Coronary artery (tissue), 2 donors: ENCODE measurements around the gene HSPG2.

ENCODE experiments used
- DNase-seq: peaks from one replicate; pipeline ENCODE4 v3.0.0-alpha.2; 2017; ENCODE audit warnings: low spot score
- H3K27ac ChIP-seq, 2 donors: fragments of 200-600 bp; sonication (generic); one replicate each; pipeline ENCODE4 v1.5.1; 2016 to 2019
- H3K4me3 ChIP-seq: fragments of 200-600 bp; sonication (generic); 2 replicates; pipeline ENCODE4 v1.5.1; 2016; ENCODE audit warnings: mild to moderate bottlenecking, moderate library complexity
- TF ChIP-seq, protein P1 (sequence below): fragments of 200-600 bp; sonication (generic); IDR thresholded peaks from one replicate; pipeline ENCODE4 v1.5.1; 2019; ENCODE audit warnings: antibody characterized with exemption

Gene HSPG2

DNA sequence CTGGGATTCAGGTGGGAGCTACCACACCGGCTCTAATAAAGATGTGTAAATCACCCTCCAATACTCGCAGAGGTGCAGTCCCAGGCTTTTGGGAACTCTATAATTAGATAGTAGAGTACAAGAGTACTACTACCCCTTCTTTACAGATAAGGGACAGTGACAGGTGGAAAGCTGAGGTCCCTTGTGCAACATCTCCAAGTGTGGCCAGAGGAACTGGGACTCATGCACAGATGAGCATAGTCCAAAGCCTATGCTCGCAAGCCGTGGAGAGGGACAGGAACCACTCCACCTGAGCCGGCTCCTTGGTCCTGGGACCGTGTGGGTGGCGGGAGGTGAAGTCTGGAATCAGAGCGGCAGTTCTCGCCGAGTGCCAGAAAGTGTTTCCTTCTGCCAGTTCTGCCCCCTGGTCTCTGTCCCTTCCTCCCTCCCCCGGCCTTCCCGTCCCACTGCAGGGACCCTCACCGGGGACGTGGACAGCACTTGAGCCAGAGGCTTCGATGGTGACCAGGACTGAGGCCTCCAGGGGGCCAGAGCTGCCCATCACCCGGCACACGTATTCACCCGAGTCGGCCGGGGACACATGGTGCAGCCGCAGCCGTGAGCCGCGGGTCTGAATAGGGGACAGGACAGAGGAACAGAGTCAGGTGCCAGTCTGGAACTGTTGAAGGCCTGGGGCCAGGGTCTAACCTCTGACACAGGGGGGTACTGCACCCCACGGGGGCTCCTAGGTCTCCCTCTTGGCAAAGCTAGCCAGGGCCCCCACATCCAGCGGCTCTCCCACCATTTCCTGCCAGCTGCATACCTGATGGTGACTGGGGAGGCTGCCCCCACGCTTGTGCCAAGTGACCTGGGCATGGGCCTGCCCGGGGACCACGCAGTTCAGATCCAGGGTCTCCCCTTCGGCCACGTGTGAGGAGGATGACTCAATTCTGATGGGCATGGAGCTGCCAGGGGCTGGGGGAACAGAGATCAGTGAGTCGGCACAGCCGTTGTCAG is 91.2 kb downstream of the HSPG2 start:
- Histone ChIP-seq H3K4me3 (no peak overlapping the region), H3K27ac (no peak overlapping the region)
- TF ChIP-seq, protein P1, sequence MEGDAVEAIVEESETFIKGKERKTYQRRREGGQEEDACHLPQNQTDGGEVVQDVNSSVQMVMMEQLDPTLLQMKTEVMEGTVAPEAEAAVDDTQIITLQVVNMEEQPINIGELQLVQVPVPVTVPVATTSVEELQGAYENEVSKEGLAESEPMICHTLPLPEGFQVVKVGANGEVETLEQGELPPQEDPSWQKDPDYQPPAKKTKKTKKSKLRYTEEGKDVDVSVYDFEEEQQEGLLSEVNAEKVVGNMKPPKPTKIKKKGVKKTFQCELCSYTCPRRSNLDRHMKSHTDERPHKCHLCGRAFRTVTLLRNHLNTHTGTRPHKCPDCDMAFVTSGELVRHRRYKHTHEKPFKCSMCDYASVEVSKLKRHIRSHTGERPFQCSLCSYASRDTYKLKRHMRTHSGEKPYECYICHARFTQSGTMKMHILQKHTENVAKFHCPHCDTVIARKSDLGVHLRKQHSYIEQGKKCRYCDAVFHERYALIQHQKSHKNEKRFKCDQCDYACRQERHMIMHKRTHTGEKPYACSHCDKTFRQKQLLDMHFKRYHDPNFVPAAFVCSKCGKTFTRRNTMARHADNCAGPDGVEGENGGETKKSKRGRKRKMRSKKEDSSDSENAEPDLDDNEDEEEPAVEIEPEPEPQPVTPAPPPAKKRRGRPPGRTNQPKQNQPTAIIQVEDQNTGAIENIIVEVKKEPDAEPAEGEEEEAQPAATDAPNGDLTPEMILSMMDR: no peak
- no peak for DNase-seq

DNA sequence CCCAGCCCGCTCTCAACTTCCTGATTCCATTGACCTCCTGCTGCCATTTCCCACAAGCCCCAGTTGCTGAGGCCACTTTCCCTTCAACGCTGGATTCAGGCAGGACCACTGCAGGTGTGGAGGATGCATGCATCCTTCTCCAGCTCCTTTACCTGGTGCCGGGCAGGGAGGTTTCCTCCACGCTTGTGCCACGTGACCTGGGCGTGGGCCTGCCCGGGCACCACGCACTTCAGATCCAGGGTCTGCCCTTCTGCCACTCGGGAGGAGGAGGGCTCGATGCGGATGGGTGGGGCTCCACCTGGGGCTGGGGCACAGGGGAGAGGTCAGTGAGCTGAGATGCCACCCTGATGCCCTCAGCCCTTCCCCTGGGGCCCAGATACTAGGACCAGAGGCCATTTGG is 93.1 kb downstream of the HSPG2 start:
- TF ChIP-seq, protein P1: no peak
- H3K27ac ChIP-seq: no peak overlapping the region
- H3K4me3 ChIP-seq: no peak overlapping the region
- DNase-seq: no peak

DNA sequence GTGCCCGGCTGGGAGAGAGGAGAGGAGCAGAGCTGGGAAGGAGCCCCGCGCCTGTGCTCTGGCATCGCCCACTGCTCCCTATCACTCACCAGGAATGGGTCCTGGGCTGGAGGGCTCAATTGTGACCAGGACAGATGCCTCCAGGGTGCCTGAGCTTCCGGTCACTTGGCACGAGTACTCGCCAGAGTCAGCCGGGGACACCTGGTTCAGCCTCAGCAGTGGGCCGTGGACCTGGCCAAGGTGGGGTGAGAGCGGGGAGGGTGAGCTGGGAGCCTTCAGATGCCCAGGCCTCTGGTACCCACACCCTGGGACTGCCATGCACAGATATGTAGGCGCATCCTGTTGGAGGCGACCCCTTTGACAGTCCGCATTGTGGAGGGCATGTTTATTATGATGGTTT is 93.9 kb downstream of the HSPG2 start:
- TF ChIP-seq, protein P1: no peak
- H3K27ac ChIP-seq: no peak overlapping the region
- no peak for DNase-seq
- H3K4me3 ChIP-seq: no peak overlapping the region

DNA sequence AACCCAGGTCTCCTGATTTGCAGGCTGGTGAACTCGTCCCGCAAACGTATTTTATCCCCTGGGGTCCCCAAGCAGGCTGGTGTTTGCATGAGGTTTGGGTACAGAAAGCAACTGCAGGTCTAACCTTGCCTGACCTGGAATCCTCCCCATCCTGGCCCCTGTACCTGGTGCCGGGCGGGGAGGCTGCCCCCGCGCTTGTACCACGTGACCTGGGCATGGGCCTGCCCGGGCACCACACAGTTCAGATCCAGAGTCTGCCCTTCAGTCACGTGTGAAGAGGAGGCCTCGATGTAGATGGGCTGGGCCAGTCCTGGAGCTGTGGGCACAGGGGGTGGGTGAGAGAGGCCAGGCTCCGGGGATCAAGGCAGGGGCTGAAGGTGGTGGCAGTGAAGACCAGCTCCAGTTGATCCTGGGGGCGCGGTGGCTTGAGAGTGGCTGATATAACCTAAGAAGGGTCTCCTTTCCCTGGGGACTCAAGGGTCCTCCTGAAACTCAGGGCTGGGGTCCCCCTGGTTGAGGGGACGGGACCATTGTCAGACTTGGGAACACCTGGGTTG is 94.4 kb downstream of the HSPG2 start:
- H3K4me3 ChIP-seq: no peak overlapping the region
- TF ChIP-seq, protein P1: no peak
- no peak overlapping the region for H3K27ac ChIP-seq
- DNase-seq: no peak

DNA sequence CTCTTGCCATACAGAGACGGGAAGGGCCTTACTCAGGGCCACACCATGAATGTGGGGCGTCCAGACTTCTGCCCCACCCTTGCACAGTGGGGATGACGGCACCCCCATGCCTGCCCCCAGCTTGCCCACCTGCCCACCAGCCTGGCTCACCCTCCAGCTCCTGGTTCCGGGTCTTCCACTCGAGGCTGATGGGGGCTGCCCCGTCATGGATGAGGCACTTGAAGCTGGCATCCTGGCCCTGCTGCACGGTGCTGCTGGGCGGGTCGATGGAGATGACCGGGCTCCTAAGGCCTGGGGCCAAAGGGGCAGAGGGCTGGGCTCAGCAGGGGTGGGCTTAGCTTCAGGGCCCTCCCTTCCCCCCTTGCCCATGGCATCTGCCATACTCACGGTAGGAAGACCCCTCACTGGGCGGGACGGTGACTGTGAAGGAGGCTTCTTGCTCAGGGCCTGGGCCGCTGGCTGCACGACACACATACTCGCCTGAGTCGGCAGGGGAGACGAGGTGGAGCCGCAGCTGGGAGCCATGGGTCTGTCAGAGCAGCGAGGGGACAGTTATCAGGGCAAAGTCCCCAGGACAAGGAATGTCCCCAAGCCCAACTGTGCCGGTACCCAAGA is 95.2 kb downstream of the HSPG2 start:
- H3K27ac ChIP-seq: no peak overlapping the region

DNA sequence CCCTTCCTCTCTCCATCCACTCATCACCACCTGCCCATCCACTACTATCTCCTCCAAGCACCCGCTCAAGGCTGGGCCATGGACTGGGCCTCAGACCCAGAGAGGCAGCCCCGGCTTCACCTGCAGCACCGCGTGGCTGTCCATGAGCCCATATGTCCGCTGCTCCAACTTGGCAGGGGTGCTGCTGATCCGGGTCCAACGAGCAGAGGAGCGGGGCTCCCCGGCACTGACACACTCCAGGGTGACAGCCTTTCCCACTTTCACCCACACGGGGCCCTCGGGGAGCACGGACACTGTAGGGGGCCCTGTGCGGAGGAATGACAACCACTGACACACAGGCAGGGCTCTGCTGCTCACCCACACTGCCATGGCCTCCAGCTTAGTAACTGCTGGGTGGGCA is 96.1 kb downstream of the HSPG2 start:
- no peak overlapping the region for H3K27ac ChIP-seq
- no peak for DNase-seq
- H3K4me3 ChIP-seq: no peak overlapping the region
- TF ChIP-seq, protein P1: no peak

More for the DNA sequence above, 95.2 kb downstream of the HSPG2 start:
- DNase-seq: no peak
- TF ChIP-seq, protein P1: no peak
- no peak overlapping the region for H3K4me3 ChIP-seq
